Glomerular endothelial cell (primary cell): ENCODE measurements around the gene GPD2. TPM values are rescaled to one million over a fixed set of nuclear protein-coding genes. Genes with fewer than 3 reads are reported as not detected.
"Not testable (repeated sequence)": the region's sequence is repeated elsewhere in the genome, so short reads cannot be mapped to it uniquely, and the experiment has no call there.

Source experiments
- DNase-seq: peaks from one replicate; pipeline ENCODE4 v3.0.0-alpha.2; 2011; ENCODE audit warnings: low read depth, low spot score; ENCODE audit errors: extremely low read depth
- total RNA-seq: library from RNA; depleted of rRNA; stranded (reverse); fragments of >200 nt; gene quantifications from 2 replicates; pipeline ENCODE4 v1.2.3, GENCODE V29; 2015

Gene GPD2
- total RNA-seq, 1 donor from 2014 or later = 19.7 TPM

DNA sequence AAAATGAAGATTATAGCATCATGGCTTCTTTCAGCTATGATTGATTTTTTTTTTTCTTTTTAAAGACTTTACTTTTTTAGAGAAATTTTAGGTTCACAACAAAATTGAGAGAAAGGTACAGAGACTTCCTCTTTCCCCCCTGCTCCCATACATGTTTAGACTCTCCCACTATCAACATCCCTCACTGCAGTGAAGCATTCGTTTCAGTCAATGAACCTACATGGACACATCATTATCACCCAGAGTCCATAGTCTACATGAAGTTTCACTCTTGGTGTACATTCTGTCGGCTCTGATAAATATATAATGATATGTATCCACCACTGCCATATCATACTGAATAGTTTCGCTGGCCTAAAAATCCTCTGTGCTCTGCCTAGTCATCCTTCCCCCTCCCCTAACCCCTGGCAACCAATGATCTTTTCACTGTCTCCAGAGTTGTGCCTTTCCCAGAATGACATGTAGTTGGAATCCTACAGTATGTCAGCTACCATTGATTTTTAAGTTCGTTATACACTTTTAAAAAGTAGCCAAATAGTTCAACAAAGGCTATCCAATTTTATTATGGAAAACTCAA is 86.8 kb downstream of the GPD2 start:
- DNase-seq = no peak

DNA sequence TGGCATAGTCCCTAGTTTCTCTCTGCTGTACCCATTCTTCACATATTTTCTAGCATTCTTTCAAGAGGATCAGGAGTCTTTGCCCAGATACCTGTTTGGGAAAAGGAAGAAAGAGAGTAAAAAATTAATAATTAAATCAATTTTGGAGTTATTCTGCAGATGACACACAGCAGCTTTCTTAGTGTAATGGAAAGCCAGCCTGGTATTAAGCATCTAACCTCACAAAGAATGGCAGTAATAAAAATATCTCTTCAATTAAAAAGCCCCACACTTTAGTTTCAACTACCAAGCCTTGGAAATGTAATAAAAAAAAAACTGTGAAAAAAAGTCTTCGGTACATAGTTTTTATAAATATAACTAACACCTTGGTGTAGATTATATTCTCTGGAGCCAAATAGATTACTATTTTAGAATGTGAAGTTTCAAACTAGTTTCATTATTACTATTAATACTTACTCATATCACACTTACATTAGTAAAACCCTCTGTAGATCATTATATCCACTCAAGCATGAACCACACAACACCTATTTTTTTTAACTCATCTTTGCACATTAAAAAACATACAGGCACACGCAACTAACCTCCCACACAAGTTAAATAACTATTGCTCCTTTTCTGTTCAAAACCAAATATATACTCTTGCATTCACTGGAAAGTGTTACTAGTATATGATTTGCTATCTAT is 90.9 kb downstream of the GPD2 start:
- no peak for DNase-seq

DNA sequence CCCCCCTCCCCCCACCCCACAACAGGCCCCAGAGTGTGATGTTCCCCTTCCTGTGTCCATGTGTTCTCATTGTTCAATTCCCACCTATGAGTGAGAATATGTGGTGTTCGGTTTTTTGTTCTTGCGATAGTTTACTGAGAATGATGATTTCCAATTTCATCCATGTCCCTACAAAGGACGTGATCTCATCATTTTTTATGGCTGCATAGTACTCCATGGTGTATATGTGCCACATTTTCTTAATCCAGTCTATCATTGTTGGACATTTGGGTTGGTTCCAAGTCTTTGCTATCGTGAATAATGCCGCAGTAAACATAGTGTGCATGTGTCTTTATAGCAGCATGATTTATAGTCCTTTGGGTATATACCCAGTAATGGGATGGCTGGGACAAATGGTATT is 92.4 kb downstream of the GPD2 start:
- DNase-seq = not testable (repeated sequence)

- no peak for DNase-seq
Observed at GRCh38 chr2:156532989-156533388, 96.8 kb downstream of the GPD2 start.

DNA sequence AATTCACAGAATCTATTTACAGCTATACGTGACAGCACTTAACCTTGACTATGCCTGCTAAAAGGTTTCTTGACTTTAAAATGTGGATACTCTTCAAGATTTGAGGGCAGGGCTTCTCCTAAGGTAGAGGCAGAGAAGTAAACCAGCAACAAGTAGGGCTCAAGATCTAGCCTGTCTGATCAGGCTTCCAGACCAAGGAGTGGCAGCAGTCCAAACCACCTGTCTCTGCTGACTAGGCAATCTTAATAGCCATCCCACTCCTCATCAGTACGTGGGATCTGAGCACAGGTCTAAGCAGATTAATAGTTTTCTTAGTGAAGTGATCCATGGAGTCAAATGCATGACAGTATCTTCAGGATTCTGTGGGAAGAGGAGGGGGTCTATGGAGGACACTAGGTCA is 100.4 kb downstream of the GPD2 start:
- DNase-seq = no peak

DNA sequence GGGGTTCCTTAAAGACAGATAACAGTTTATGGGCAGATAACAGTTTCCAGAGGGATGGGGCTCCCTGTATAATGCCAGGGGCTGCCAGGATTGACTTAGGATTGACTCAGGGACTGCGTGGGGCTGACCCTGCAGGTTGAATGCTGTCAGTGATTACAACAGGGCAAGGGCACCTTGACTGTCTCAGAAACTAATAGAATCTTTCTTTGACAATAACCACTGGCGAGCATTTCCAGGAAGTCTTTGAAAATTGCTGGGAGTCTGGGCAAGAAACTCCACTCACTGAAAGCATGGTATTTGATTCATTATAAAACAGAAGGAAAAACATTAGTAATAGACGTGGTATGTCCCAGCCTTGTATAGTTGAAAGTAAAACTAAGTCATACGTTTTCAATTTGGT is 101.0 kb downstream of the GPD2 start:
- DNase-seq = no peak

DNA sequence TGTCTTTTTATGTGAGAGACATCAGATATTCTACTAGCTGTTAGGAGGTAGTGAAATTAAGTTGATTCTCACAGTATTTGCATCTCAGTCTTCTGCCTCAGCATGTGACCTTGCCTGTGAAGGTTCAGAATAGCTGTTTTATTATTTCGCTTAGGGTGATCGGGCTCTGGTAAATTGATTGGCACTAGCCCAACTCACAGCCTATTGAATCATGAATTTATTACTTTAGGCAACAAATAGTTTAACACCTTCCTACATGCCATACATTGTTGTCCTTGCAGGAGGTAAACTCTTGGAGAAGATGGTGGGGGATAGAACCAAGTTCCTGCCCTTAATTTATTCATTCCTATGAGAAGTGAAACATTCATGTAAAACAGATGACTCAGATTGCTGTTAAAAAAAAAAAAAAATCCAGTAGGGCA is 101.9 kb downstream of the GPD2 start:
- no peak for DNase-seq

GRCh38 chr2:156539086-156539860 is 103.1 kb downstream of the GPD2 start:
- no peak for DNase-seq

DNA sequence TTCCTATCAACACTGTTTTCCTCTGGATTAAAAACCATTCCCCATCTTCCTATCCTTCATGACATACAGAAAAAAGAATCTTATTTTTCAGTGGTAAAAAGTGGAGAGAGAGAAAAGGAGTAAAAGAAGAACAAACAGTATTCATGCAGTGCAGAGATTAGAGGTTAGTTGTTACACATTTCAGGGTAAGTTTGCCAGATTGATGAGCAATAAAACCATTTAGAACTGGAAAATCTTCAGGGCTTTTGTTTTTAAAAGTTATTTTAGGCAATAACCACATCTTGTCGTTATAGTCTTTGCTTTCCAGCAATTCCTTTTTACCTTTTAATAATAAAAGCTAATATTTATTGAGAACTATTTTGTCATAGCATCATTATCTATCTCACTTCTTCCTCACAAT is 104.5 kb downstream of the GPD2 start:
- DNase-seq = no peak

DNA sequence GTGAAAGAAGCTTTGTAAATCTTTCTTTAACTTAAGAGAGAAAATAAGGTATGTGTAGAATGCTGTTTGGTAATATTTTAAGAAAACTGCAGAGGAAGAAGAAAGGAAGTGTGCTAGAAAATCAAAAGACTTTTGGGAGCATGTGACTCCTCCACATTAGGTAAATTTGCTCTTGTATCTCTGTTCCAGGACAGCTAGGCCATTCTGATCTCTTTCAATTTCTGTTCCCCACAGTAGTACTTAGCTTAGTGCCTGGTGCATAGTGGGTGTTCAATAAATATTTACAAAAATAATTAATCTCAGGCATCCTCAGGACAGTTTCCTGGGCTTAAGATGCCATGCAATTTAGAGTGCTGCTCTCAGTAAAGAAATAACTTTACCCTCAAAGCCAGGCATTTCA is 105.0 kb downstream of the GPD2 start:
- no peak for DNase-seq

DNA sequence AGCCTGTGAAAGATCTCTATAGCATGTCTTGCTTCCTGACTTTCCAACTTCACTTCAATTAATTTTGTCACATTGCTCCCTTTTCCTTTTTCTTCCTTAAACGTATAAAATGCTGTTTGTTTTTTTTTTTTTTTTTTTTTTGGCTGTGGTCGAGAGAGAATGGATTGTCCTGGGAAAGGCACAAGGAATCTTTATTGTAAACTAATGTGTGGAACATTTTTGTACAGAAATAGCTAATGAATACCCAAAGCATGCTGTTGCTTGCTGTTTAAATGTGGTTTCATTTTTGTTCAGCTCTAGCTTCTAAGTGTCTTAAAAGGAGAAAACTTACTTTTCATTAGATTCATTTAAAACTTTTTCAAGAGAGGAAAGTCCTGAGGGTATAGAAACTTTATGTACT is 105.5 kb downstream of the GPD2 start:
- DNase-seq = no peak

- no peak for DNase-seq
Observed at GRCh38 chr2:156548413-156548812, 112.2 kb downstream of the GPD2 start.

DNA sequence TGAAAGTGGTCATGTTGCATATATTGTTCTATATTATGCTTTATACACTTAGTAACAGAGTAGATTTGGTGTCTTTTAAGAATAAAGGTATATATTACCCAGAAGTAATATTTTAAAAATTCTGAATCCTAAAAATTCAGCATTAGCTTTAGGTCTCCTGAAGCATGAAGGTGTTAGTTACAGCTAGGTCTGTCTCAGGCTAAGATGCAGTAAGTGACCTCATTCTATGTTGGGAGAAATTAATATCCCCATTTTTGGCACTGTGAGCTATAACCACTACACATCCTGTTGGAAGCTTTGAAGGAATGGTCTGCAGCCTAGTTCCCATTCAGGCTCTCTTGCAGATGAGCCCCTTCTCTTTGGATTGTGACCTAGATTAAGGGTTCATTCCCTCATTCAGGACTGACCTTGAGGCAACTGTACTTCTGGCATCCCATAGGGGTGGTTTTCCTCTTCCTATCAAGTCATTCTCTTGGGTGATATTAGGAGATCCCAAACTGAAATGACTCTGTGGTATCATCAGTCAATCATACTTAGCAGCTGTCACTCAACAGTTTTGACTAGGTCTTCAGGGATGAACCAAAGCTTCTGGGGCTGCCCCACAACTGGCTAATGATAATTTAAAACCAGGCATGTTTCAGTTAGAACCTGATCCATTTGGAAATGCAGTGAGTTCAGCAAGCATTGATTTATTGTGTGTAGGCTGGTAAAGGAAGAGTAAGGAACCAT is 117.7 kb downstream of the GPD2 start:
- DNase-seq = no peak

- DNase-seq = no peak
Observed at GRCh38 chr2:156561326-156561725, 125.1 kb downstream of the GPD2 start.

- no peak for DNase-seq
Observed at GRCh38 chr2:156562124-156562523, 125.9 kb downstream of the GPD2 start.

DNA sequence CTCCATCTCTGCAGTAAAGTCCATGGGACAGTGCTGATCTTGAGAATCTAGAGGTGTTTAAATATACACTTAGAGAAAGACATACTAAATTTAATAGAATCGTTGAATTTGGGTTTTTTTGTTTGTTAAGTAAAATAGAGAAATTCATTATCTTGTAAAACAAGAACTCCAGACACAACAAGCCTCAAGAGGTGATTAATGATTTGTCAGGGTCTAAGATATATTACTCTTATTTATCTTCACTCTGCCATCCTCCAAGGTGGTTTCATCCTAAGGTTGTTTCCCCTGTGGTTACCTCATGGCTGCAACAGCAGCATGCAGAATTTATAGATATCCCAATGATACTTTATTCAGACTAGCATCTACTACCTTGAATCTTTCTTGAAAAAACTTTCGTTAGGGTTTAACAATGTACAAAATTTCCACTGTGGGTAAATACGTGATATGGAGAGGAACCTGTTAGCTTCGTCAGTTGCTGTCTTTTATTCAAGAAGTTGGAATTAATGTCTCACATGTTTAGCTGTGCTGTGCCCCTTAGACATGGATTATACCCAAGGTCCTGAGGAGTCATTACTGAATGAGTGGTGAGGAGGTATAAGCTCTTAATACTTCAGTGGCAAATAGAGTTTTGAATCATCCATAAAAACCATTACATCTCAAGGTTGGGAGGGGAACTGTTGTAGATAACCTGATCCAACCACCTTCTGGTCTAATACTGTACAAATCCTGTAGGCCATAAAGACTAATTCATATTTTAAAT is 128.0 kb downstream of the GPD2 start:
- no peak for DNase-seq

GRCh38 chr2:156565066-156565710 is 129.0 kb downstream of the GPD2 start:
- DNase-seq = no peak

DNA sequence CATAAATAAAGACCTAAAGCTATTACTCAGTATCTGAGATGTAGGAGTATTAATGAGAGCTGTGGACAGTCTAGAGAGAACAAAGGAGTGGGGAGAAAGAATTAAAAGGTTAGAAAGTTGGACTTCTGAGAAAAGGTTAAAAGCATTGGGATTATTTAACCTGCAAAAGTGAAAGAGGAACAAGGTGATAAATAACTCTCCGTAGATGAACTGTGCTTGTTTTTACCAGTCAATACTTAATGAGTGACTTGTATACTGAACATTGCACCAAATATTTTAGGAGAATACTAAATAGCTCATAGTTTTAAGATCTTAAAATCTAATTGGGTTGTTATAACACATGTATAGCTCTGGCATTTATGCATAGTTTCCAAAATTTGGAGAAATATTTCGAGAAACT is 137.5 kb downstream of the GPD2 start:
- DNase-seq = no peak

- DNase-seq = no peak
Observed at GRCh38 chr2:156574112-156574511, 137.9 kb downstream of the GPD2 start.

- DNase-seq = no peak
Observed at GRCh38 chr2:156576005-156576404, 139.8 kb downstream of the GPD2 start.
